PC-3 (cell line): ENCODE measurements around the gene FBXO38.

Experiments used
- EZH2 ChIP-seq: fragments of 300-600 bp; sonication (generic); IDR thresholded peaks from one replicate; pipeline ENCODE4 v1.6.1; 2017; ENCODE audit warnings: antibody characterized with exemption, mild to moderate bottlenecking, low read length; ENCODE audit not compliant: unreplicated experiment
- TF ChIP-seq, protein P1 (sequence below): fragments of 300-600 bp; sonication (generic); conservative IDR thresholded peaks from 2 replicates; pipeline ENCODE4 v1.5.1; 2017; ENCODE audit warnings: antibody characterized with exemption, low read depth, mild to moderate bottlenecking, low read length

GRCh38 chr5:148443241-148443640 is 59.5 kb downstream of the FBXO38 start:
- TF ChIP-seq EZH2 = no peak
- TF ChIP-seq, protein P1, sequence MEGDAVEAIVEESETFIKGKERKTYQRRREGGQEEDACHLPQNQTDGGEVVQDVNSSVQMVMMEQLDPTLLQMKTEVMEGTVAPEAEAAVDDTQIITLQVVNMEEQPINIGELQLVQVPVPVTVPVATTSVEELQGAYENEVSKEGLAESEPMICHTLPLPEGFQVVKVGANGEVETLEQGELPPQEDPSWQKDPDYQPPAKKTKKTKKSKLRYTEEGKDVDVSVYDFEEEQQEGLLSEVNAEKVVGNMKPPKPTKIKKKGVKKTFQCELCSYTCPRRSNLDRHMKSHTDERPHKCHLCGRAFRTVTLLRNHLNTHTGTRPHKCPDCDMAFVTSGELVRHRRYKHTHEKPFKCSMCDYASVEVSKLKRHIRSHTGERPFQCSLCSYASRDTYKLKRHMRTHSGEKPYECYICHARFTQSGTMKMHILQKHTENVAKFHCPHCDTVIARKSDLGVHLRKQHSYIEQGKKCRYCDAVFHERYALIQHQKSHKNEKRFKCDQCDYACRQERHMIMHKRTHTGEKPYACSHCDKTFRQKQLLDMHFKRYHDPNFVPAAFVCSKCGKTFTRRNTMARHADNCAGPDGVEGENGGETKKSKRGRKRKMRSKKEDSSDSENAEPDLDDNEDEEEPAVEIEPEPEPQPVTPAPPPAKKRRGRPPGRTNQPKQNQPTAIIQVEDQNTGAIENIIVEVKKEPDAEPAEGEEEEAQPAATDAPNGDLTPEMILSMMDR = no peak
